HG03342 (cell line): Measurements from ENCODE around the gene SBF2.

Experiments used
- ATAC-seq: cut with Tn5 transposase; IDR thresholded peaks from one replicate; pipeline ENCODE4 v1.9.1; 2021; ENCODE audit warnings: mild to moderate bottlenecking, moderate library complexity; ENCODE audit not compliant: unreplicated experiment

SBF2 gene

GRCh38 chr11:10302359-10302743, 8.3 kb upstream of the SBF2 start:
- ATAC-seq, result no peak

- ATAC-seq, result no peak
Observed at GRCh38 chr11:10301656-10302358, 7.8 kb upstream of the SBF2 start.

- peak; percentile 92 for ATAC-seq
Observed at GRCh38 chr11:10298342-10298741, 4.3 kb upstream of the SBF2 start.

GRCh38 chr11:10295064-10295901, 1.3 kb upstream of the SBF2 start:
- no peak for ATAC-seq

- ATAC-seq, result no peak
Observed at GRCh38 chr11:10294290-10294953, 403 bp upstream of the SBF2 start.

GRCh38 chr11:10291801-10292638, 2.0 kb downstream of the SBF2 start:
- ATAC-seq, result no peak

GRCh38 chr11:10289765-10290380, 4.1 kb downstream of the SBF2 start:
- no peak for ATAC-seq

GRCh38 chr11:10288881-10289764, 4.9 kb downstream of the SBF2 start:
- no peak for ATAC-seq

GRCh38 chr11:10287766-10288715, 6.0 kb downstream of the SBF2 start:
- ATAC-seq, result no peak

- ATAC-seq, result no peak
Observed at GRCh38 chr11:10287140-10287539, 6.9 kb downstream of the SBF2 start.

- no peak for ATAC-seq
Observed at GRCh38 chr11:10285148-10285802, 8.7 kb downstream of the SBF2 start.

- no peak for ATAC-seq
Observed at GRCh38 chr11:10283991-10284390, 10.0 kb downstream of the SBF2 start.

GRCh38 chr11:10282117-10282516, 11.9 kb downstream of the SBF2 start:
- no peak for ATAC-seq

- no peak for ATAC-seq
Observed at GRCh38 chr11:10275714-10276113, 18.3 kb downstream of the SBF2 start.

GRCh38 chr11:10274726-10275125, 19.3 kb downstream of the SBF2 start:
- no peak for ATAC-seq

- ATAC-seq, result no peak
Observed at GRCh38 chr11:10273738-10274137, 20.3 kb downstream of the SBF2 start.

- no peak for ATAC-seq
Observed at GRCh38 chr11:10272132-10272531, 21.9 kb downstream of the SBF2 start.
